Ascending aorta (tissue), 2 donors: Measurements from ENCODE around the gene PMS2. TPM values are rescaled to one million over a fixed set of nuclear protein-coding genes. Genes with fewer than 3 reads are reported as not detected.
"Not testable (repeated sequence)": the region's sequence is repeated elsewhere in the genome, so short reads cannot be mapped to it uniquely, and the experiment has no call there.

Experiments used
- DNase-seq, 2 donors: peaks; one replicate each; pipeline ENCODE4 v3.0.0-alpha.2; 2019; ENCODE audit warnings: low spot score in 2 of 2
- H3K27ac ChIP-seq, 2 donors: fragments of 200-600 bp; sonication (generic); one replicate each; pipeline ENCODE4 v1.5.1; 2016 to 2017; ENCODE audit warnings: mild to moderate bottlenecking in 1 of 2
- H3K27me3 ChIP-seq: fragments of 200-600 bp; sonication (generic); one replicate; pipeline ENCODE4 v1.5.1; 2017
- H3K36me3 ChIP-seq, 2 donors: fragments of 200-600 bp; sonication (generic); one replicate each; pipeline ENCODE4 v1.5.1; 2016
- H3K4me1 ChIP-seq, 2 donors: fragments of 200-600 bp; sonication (generic); one replicate each; pipeline ENCODE4 v1.5.1; 2016 to 2017; ENCODE audit warnings: mild to moderate bottlenecking in 1 of 2
- H3K4me3 ChIP-seq, 2 donors: fragments of 200-600 bp; sonication (generic); one replicate each; pipeline ENCODE4 v1.5.1; 2016 to 2017; ENCODE audit warnings: mild to moderate bottlenecking in 1 of 2
- H3K9me3 ChIP-seq, 2 donors: fragments of 200-600 bp; sonication (generic); one replicate each; pipeline ENCODE4 v1.5.1; 2016
- intact Hi-C: fragments of 100-400 bp; cut with DNase I; formaldehyde crosslinking; loops from one replicate; pipeline ENCODE4 v1.15.1; 2023
- total RNA-seq: library from RNA; depleted of rRNA; stranded (reverse); fragments of >200 nt; gene quantifications from one replicate; pipeline ENCODE4 v1.1.0, GENCODE V29; 2016

Gene PMS2
- total RNA-seq, 1 donor from 2014 or later: 13.2 TPM

- H3K36me3 ChIP-seq, H3K4me1 ChIP-seq, intact Hi-C loops, DNase-seq, H3K27me3 ChIP-seq, H3K9me3 ChIP-seq, H3K27ac ChIP-seq, H3K4me3 ChIP-seq: not testable (repeated sequence)
Observed at GRCh38 chr7:5963205-5963604, 45.6 kb downstream of the PMS2 start.

DNA sequence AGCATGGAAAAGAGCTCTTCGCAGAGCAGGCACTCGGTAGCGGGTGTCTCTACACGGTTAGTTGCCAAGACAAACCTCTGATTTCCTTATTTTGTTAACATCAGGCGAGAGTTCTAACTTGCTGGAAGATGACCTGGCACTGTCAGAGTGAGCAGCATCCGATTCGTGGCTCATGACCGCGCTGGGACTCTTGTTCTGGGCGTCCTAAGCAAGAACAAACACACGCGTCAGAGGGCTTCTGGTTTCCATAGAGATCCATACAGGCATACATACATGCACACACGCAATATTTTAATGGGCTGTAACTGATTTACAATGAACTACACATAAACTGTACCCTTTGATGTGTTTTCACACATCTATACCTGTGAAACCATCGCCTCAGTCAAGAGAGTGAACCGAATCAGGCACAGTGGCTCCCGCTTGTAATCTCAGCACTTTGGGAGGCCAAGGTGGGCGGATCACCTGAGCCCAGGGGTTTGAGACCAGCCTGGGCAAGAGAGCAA, 73.9 kb downstream of the PMS2 start:
- H3K4me3 ChIP-seq, DNase-seq, H3K36me3 ChIP-seq, intact Hi-C loops, H3K9me3 ChIP-seq, H3K27me3 ChIP-seq, H3K4me1 ChIP-seq, H3K27ac ChIP-seq: not testable (repeated sequence)

- H3K4me3 ChIP-seq, H3K9me3 ChIP-seq, H3K36me3 ChIP-seq, intact Hi-C loops, DNase-seq, H3K27ac ChIP-seq, H3K27me3 ChIP-seq, H3K4me1 ChIP-seq: not testable (repeated sequence)
Observed at GRCh38 chr7:5931905-5932644, 76.8 kb downstream of the PMS2 start.

GRCh38 chr7:5931250-5931649, 77.6 kb downstream of the PMS2 start:
- H3K36me3 ChIP-seq, intact Hi-C loops, H3K4me3 ChIP-seq, H3K27ac ChIP-seq, H3K27me3 ChIP-seq, H3K4me1 ChIP-seq, H3K9me3 ChIP-seq: not testable (repeated sequence)
- DNase-seq: peak in 1 of 2 donors; percentile 57

DNA sequence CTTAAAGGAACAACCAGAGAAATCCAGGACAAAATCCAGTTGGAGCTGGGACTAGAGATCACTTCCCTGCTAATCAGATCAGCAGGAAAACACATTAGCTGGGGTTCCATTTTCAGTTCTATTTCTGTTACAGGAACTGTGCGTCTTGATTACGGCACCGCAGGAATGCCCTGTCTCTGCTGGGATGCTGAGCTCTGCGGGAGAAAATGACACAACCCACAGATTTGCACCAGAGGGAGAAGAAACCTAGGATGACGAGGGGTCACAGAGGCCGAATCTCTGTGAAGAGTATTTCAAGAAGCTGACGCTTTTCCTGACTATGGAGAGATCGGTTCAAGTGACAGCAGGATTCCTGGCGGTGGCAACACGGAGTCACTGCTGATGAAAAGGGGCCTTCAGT, 78.6 kb downstream of the PMS2 start:
- H3K27me3 ChIP-seq, H3K4me3 ChIP-seq, DNase-seq, H3K36me3 ChIP-seq, H3K4me1 ChIP-seq, intact Hi-C loops, H3K27ac ChIP-seq, H3K9me3 ChIP-seq: not testable (repeated sequence)

DNA sequence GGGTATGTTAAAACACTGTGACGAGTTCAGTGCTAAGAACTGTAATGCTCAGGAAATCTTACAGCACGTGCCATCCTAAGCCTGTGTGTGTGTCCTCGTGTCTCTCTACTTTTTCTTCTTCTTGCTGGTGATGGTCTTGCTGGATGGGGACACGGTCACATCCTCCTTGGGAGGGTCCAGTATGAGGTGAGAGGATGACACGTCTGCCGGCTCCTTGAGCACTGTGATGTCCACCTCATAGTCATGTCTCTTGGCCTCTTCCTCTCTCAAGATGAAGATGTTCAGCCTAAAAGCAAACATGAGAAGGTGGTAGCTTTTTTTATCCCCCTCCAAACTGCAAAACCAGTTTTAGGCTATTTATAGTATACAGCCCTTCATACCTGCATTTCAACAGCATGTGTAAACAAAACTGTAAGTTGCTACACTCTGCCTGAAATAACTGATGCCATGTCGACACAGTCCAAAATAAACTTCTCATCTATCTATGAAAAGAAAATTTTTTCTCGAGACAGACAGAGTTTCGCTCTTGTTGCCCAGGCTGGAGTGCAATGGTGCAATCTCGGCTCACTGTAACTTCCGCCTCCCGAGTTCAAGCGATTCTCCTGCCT, 82.5 kb downstream of the PMS2 start:
- H3K9me3 ChIP-seq, DNase-seq, H3K27me3 ChIP-seq, H3K4me3 ChIP-seq, H3K27ac ChIP-seq, intact Hi-C loops, H3K36me3 ChIP-seq, H3K4me1 ChIP-seq: not testable (repeated sequence)

DNA sequence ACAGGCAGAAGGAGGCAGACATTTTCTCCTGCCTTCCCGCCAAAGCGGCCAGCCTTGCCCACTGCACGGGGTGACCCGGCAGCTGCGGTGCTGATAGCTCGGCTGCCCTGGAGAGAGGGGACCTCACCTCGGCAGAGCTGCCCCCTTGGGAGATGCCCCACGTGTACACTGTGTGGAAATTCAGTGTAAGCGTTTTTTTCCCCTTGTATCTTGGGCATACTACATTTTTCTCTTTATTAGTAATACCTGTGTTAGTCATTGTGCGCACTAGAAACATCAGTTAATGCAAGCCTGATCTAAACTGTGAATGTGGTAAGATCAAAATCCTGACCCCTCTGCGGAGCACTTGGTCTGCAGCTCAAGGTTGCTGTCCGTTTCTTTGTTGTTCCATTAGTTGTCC, 84.2 kb downstream of the PMS2 start:
- H3K4me1 ChIP-seq, H3K36me3 ChIP-seq, H3K27me3 ChIP-seq, H3K9me3 ChIP-seq, DNase-seq, intact Hi-C loops, H3K4me3 ChIP-seq, H3K27ac ChIP-seq: not testable (repeated sequence)

DNA sequence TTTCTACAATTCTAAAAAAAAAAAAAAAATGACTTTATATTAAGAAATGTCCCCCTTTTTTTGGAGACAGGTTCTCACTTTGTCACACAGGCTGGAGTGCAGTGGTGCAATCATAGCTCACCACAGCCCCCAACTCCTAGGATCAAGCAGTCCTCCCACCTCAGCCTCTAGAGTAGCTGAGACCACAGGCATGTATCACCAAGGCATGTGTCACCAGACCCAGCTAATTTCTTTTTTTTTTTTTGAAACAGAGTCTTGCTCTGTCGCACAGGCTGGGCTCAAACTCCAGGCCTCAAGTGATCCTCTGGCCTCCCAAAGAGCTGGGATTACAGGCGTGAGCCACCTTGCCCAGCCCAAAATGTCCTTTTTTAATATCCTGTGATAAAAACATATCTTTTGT, 84.7 kb downstream of the PMS2 start:
- H3K27me3 ChIP-seq, H3K4me3 ChIP-seq, H3K36me3 ChIP-seq, H3K27ac ChIP-seq, H3K4me1 ChIP-seq, H3K9me3 ChIP-seq, intact Hi-C loops, DNase-seq: not testable (repeated sequence)

Other genes with a start within 250 kb of the PMS2 start
- 20.6 TPM for gene RNF216, start 227.4 kb downstream of the PMS2 start, total RNA-seq
- gene OCM, start 128.3 kb downstream of the PMS2 start, total RNA-seq: not detected
- 8.2 TPM for gene CCZ1, start 110.3 kb downstream of the PMS2 start, total RNA-seq
- gene RSPH10B, start 38.4 kb downstream of the PMS2 start, total RNA-seq: not detected
- 19.4 TPM for gene AIMP2, start 223 bp upstream of the PMS2 start, total RNA-seq
- gene ANKRD61, start 22.3 kb upstream of the PMS2 start, total RNA-seq: not detected
- 310 TPM for gene EIF2AK1, start 50.1 kb upstream of the PMS2 start, total RNA-seq
- gene USP42, start 95.9 kb upstream of the PMS2 start, total RNA-seq: 1.5 TPM